ENCODE results near the gene KAT6B.

Gene KAT6B

GRCh38 chr10:74982634-74982982 lies 156.2 kb downstream of the KAT6B start:
- H3K9me3 ChIP-seq (ENCODE audit: control extremely low read depth in 1 of 5, control insufficient read depth in 4 of 5, insufficient read depth in 2 of 5, low read depth in 1 of 5, low read length in 4 of 5): no peaks in the 10 kb centered on the region
- 95% methylated on average over 2 of the region's 2 CpGs for WGBS (ENCODE audit: insufficient coverage)
- no peak overlapping the region for H3K27ac ChIP-seq (ENCODE audit: insufficient read depth in 1 of 2, low read depth in 1 of 2, low read length in 2 of 2, poor library complexity in 1 of 2, severe bottlenecking in 2 of 2)
- ChIA-PET POLR2A (no interaction called here), CTCF (interaction anchor here (0.7 to 5.1 kb wide), 4 partner anchors 9 to 54 kb away, joined by 3 to 30 read pairs (median 4); no protein-coding TSS in a partner anchor)
- H3K27me3 ChIP-seq (replicated peaks in 2 of 5; ENCODE audit: control insufficient read depth in 4 of 5, insufficient read depth in 5 of 5, low read length in 4 of 5): no peaks in the 10 kb centered on the region
- H3K36me3 ChIP-seq (ENCODE audit: control insufficient read depth in 4 of 4, insufficient read depth in 4 of 4, low read length in 3 of 4): peaks cover 20 to 48% (median 34%) of the 10 kb centered on the region in 4 experiments
- H3K4me3 ChIP-seq (ENCODE audit: control insufficient read depth in 1 of 7, extremely low read depth in 1 of 7, insufficient read depth in 4 of 7, low read depth in 2 of 7, low read length in 6 of 7): no peak overlapping the region
- DNase-seq: no peak
- peaks cover 5 to 9% (median 7%) of the 10 kb centered on the region in 4 experiments for H3K4me1 ChIP-seq (ENCODE audit: control extremely low read depth in 1 of 4, control insufficient read depth in 4 of 4, insufficient read depth in 4 of 4, low read length in 3 of 4)

- Histone ChIP-seq H3K27ac (ENCODE audit: insufficient read depth in 1 of 2, low read depth in 1 of 2, low read length in 2 of 2, poor library complexity in 1 of 2, severe bottlenecking in 2 of 2) (no peak overlapping the region), H3K9me3 (ENCODE audit: control extremely low read depth in 1 of 5, control insufficient read depth in 4 of 5, insufficient read depth in 2 of 5, low read depth in 1 of 5, low read length in 4 of 5) (no peaks in the 10 kb centered on the region), H3K36me3 (ENCODE audit: control insufficient read depth in 4 of 4, insufficient read depth in 4 of 4, low read length in 3 of 4) (peaks cover 20 to 51% (median 34%) of the 10 kb centered on the region in 4 experiments), H3K4me3 (ENCODE audit: control insufficient read depth in 1 of 7, extremely low read depth in 1 of 7, insufficient read depth in 4 of 7, low read depth in 2 of 7, low read length in 6 of 7) (no peak overlapping the region), H3K27me3 (replicated peaks in 2 of 5; ENCODE audit: control insufficient read depth in 4 of 5, insufficient read depth in 5 of 5, low read length in 4 of 5) (no peaks in the 10 kb centered on the region), H3K4me1 (ENCODE audit: control extremely low read depth in 1 of 4, control insufficient read depth in 4 of 4, insufficient read depth in 4 of 4, low read length in 3 of 4) (peaks cover 2 to 8% (median 2%) of the 10 kb centered on the region in 4 experiments)
- WGBS (ENCODE audit: insufficient coverage): 100% methylated on average over 2 of the region's 2 CpGs
- CTCF ChIA-PET: interaction anchor here (0.7 to 5.1 kb wide), 3 partner anchors 10 to 55 kb away, joined by 3 to 30 read pairs (median 4); no protein-coding TSS in a partner anchor
- DNase-seq: no peak
- POLR2A ChIA-PET: no interaction called here
Measured at GRCh38 chr10:74983383-74983782, 157.0 kb downstream of the KAT6B start.

GRCh38 chr10:74987339-74988053 lies 161.1 kb downstream of the KAT6B start:
- Histone ChIP-seq H3K27ac (ENCODE audit: insufficient read depth in 1 of 2, low read depth in 1 of 2, low read length in 2 of 2, poor library complexity in 1 of 2, severe bottlenecking in 2 of 2) (no peak overlapping the region), H3K4me1 (ENCODE audit: control extremely low read depth in 1 of 4, control insufficient read depth in 4 of 4, insufficient read depth in 4 of 4, low read length in 3 of 4) (peaks cover 0 to 19% (median 6%) of the 10 kb centered on the region in 4 experiments), H3K27me3 (replicated peaks in 2 of 5; ENCODE audit: control insufficient read depth in 4 of 5, insufficient read depth in 5 of 5, low read length in 4 of 5) (no peaks in the 10 kb centered on the region), H3K9me3 (ENCODE audit: control extremely low read depth in 1 of 5, control insufficient read depth in 4 of 5, insufficient read depth in 2 of 5, low read depth in 1 of 5, low read length in 4 of 5) (no peaks in the 10 kb centered on the region), H3K36me3 (ENCODE audit: control insufficient read depth in 4 of 4, insufficient read depth in 4 of 4, low read length in 3 of 4) (peaks cover 19 to 51% (median 27%) of the 10 kb centered on the region in 4 experiments), H3K4me3 (ENCODE audit: control insufficient read depth in 1 of 7, extremely low read depth in 1 of 7, insufficient read depth in 4 of 7, low read depth in 2 of 7, low read length in 6 of 7) (no peak overlapping the region)
- 100% methylated on average over 4 of the region's 4 CpGs for WGBS (ENCODE audit: insufficient coverage)
- POLR2A ChIA-PET: no interaction called here
- no peak for DNase-seq
- CTCF ChIA-PET: interaction anchor here (1.1 to 5.1 kb wide), 5 partner anchors 12 to 711 kb away, joined by 3 to 30 read pairs (median 4); no protein-coding TSS in a partner anchor

GRCh38 chr10:74988054-74988775 lies 161.8 kb downstream of the KAT6B start:
- ChIA-PET POLR2A (no interaction called here), CTCF (interaction anchor here (1.1 to 1.9 kb wide), 4 partner anchors 11 to 712 kb away, joined by 3 to 5 read pairs (median 4); no protein-coding TSS in a partner anchor)
- H3K27me3 ChIP-seq (replicated peaks in 2 of 5; ENCODE audit: control insufficient read depth in 4 of 5, insufficient read depth in 5 of 5, low read length in 4 of 5): no peaks in the 10 kb centered on the region
- no CpG with 5 or more reads among the region's 2 CpGs for WGBS (ENCODE audit: insufficient coverage)
- DNase-seq: no peak
- H3K9me3 ChIP-seq (ENCODE audit: control extremely low read depth in 1 of 5, control insufficient read depth in 4 of 5, insufficient read depth in 2 of 5, low read depth in 1 of 5, low read length in 4 of 5): no peaks in the 10 kb centered on the region
- H3K4me3 ChIP-seq (ENCODE audit: control insufficient read depth in 1 of 7, extremely low read depth in 1 of 7, insufficient read depth in 4 of 7, low read depth in 2 of 7, low read length in 6 of 7): no peak overlapping the region
- peaks cover 0 to 19% (median 6%) of the 10 kb centered on the region in 4 experiments for H3K4me1 ChIP-seq (ENCODE audit: control extremely low read depth in 1 of 4, control insufficient read depth in 4 of 4, insufficient read depth in 4 of 4, low read length in 3 of 4)
- peak overlapping the region in 1 of 2 experiments; percentile 31 for H3K27ac ChIP-seq (ENCODE audit: insufficient read depth in 1 of 2, low read depth in 1 of 2, low read length in 2 of 2, poor library complexity in 1 of 2, severe bottlenecking in 2 of 2)
- peaks cover 15 to 49% (median 27%) of the 10 kb centered on the region in 4 experiments for H3K36me3 ChIP-seq (ENCODE audit: control insufficient read depth in 4 of 4, insufficient read depth in 4 of 4, low read length in 3 of 4)

GRCh38 chr10:74988832-74989561 lies 162.6 kb downstream of the KAT6B start:
- no peaks in the 10 kb centered on the region for H3K9me3 ChIP-seq (ENCODE audit: control extremely low read depth in 1 of 5, control insufficient read depth in 4 of 5, insufficient read depth in 2 of 5, low read depth in 1 of 5, low read length in 4 of 5)
- 100% methylated on average over 1 of the region's 5 CpGs for WGBS (ENCODE audit: insufficient coverage)
- H3K4me3 ChIP-seq (ENCODE audit: control insufficient read depth in 1 of 7, extremely low read depth in 1 of 7, insufficient read depth in 4 of 7, low read depth in 2 of 7, low read length in 6 of 7): peak overlapping the region in 1 of 7 experiments; percentile 42
- H3K36me3 ChIP-seq (ENCODE audit: control insufficient read depth in 4 of 4, insufficient read depth in 4 of 4, low read length in 3 of 4): peaks cover 8 to 44% (median 23%) of the 10 kb centered on the region in 4 experiments
- peak overlapping the region in 1 of 2 experiments; percentile 31 for H3K27ac ChIP-seq (ENCODE audit: insufficient read depth in 1 of 2, low read depth in 1 of 2, low read length in 2 of 2, poor library complexity in 1 of 2, severe bottlenecking in 2 of 2)
- ChIA-PET POLR2A (no interaction called here), CTCF (interaction anchor here (1.5 kb wide), 1 partner anchor 32 kb away, joined by 5 read pairs; no protein-coding TSS in a partner anchor)
- DNase-seq: no peak
- peaks cover 0 to 19% (median 6%) of the 10 kb centered on the region in 4 experiments for H3K4me1 ChIP-seq (ENCODE audit: control extremely low read depth in 1 of 4, control insufficient read depth in 4 of 4, insufficient read depth in 4 of 4, low read length in 3 of 4)
- H3K27me3 ChIP-seq (replicated peaks in 2 of 5; ENCODE audit: control insufficient read depth in 4 of 5, insufficient read depth in 5 of 5, low read length in 4 of 5): no peaks in the 10 kb centered on the region

GRCh38 chr10:74991435-74991834 lies 165.0 kb downstream of the KAT6B start:
- Histone ChIP-seq H3K27me3 (replicated peaks in 2 of 5; ENCODE audit: control insufficient read depth in 4 of 5, insufficient read depth in 5 of 5, low read length in 4 of 5) (no peaks in the 10 kb centered on the region), H3K4me3 (ENCODE audit: control insufficient read depth in 1 of 7, extremely low read depth in 1 of 7, insufficient read depth in 4 of 7, low read depth in 2 of 7, low read length in 6 of 7) (no peak overlapping the region), H3K36me3 (ENCODE audit: control insufficient read depth in 4 of 4, insufficient read depth in 4 of 4, low read length in 3 of 4) (peaks cover 10 to 44% (median 28%) of the 10 kb centered on the region in 4 experiments), H3K9me3 (ENCODE audit: control extremely low read depth in 1 of 5, control insufficient read depth in 4 of 5, insufficient read depth in 2 of 5, low read depth in 1 of 5, low read length in 4 of 5) (no peaks in the 10 kb centered on the region), H3K27ac (ENCODE audit: insufficient read depth in 1 of 2, low read depth in 1 of 2, low read length in 2 of 2, poor library complexity in 1 of 2, severe bottlenecking in 2 of 2) (no peak overlapping the region), H3K4me1 (ENCODE audit: control extremely low read depth in 1 of 4, control insufficient read depth in 4 of 4, insufficient read depth in 4 of 4, low read length in 3 of 4) (peaks cover 0 to 19% (median 6%) of the 10 kb centered on the region in 4 experiments)
- CTCF ChIA-PET: interaction anchor here (0.6 to 2.8 kb wide), 5 partner anchors 8 to 102 kb away, joined by 3 to 8 read pairs (median 3); no protein-coding TSS in a partner anchor
- POLR2A ChIA-PET: no interaction called here
- peak; percentile 45 to 51 (median 49) for DNase-seq

Measured in common myeloid progenitor, CD34-positive (primary cell).